ENCODE results near the gene C14orf180. TPM values are rescaled to one million over a fixed set of nuclear protein-coding genes. Genes with fewer than 3 reads are reported as not detected.

Gene C14orf180
- total RNA-seq, 1 donor from 2014 or later, result not detected

- TF ChIP-seq CTCF (IDR thresholded peaks at IDR 0.05; ENCODE audit: unreplicated experiment), result no peak
- Mint-ChIP-seq H3K4me1 (ENCODE audit: unreplicated experiment) (no peaks in the 10 kb centered on the region), H3K36me3 (ENCODE audit: low read depth, unreplicated experiment) (no peaks in the 10 kb centered on the region), H3K27ac (ENCODE audit: unreplicated experiment) (no peak overlapping the region), H3K27me3 (ENCODE audit: unreplicated experiment) (peaks cover 19% of the 10 kb centered on the region), H3K9me3 (ENCODE audit: unreplicated experiment) (no peaks in the 10 kb centered on the region), H3K4me3 (ENCODE audit: unreplicated experiment) (no peak overlapping the region)
- DNase-seq (ENCODE audit: low spot score), result no peak
Measured at GRCh38 chr14:104596927-104597351, 17.4 kb downstream of the C14orf180 start.

GRCh38 chr14:104597576-104597975, 18.0 kb downstream of the C14orf180 start:
- Mint-ChIP-seq H3K27me3 (ENCODE audit: unreplicated experiment) (peaks cover 17% of the 10 kb centered on the region), H3K9me3 (ENCODE audit: unreplicated experiment) (no peaks in the 10 kb centered on the region), H3K36me3 (ENCODE audit: low read depth, unreplicated experiment) (no peaks in the 10 kb centered on the region), H3K4me3 (ENCODE audit: unreplicated experiment) (no peak overlapping the region), H3K4me1 (ENCODE audit: unreplicated experiment) (no peaks in the 10 kb centered on the region), H3K27ac (ENCODE audit: unreplicated experiment) (no peak overlapping the region)
- DNase-seq (ENCODE audit: low spot score), result no peak
- no peak for TF ChIP-seq CTCF (IDR thresholded peaks at IDR 0.05; ENCODE audit: unreplicated experiment)

GRCh38 chr14:104598039-104598909, 18.7 kb downstream of the C14orf180 start:
- no peak for TF ChIP-seq CTCF (IDR thresholded peaks at IDR 0.05; ENCODE audit: unreplicated experiment)
- Mint-ChIP-seq H3K4me1 (ENCODE audit: unreplicated experiment) (no peaks in the 10 kb centered on the region), H3K4me3 (ENCODE audit: unreplicated experiment) (no peak overlapping the region), H3K36me3 (ENCODE audit: low read depth, unreplicated experiment) (no peaks in the 10 kb centered on the region), H3K27me3 (ENCODE audit: unreplicated experiment) (peaks cover 17% of the 10 kb centered on the region), H3K27ac (ENCODE audit: unreplicated experiment) (no peak overlapping the region), H3K9me3 (ENCODE audit: unreplicated experiment) (no peaks in the 10 kb centered on the region)
- DNase-seq (ENCODE audit: low spot score), result no peak

GRCh38 chr14:104598910-104599273, 19.3 kb downstream of the C14orf180 start:
- H3K27me3 Mint-ChIP-seq (ENCODE audit: unreplicated experiment), result peaks cover 16% of the 10 kb centered on the region
- H3K27ac Mint-ChIP-seq (ENCODE audit: unreplicated experiment), result no peak overlapping the region
- DNase-seq (ENCODE audit: low spot score), result no peak

More at GRCh38 chr14:104598910-104599273, 19.3 kb downstream of the C14orf180 start:
- no peak for TF ChIP-seq CTCF (IDR thresholded peaks at IDR 0.05; ENCODE audit: unreplicated experiment)
- H3K9me3 Mint-ChIP-seq (ENCODE audit: unreplicated experiment), result no peaks in the 10 kb centered on the region
- H3K36me3 Mint-ChIP-seq (ENCODE audit: low read depth, unreplicated experiment), result no peaks in the 10 kb centered on the region
- H3K4me3 Mint-ChIP-seq (ENCODE audit: unreplicated experiment), result no peak overlapping the region
- H3K4me1 Mint-ChIP-seq (ENCODE audit: unreplicated experiment), result no peaks in the 10 kb centered on the region

Measured in endothelial cell (in vitro differentiated cells).